ENCODE data around the gene DMTF1.

Gene DMTF1

DNA sequence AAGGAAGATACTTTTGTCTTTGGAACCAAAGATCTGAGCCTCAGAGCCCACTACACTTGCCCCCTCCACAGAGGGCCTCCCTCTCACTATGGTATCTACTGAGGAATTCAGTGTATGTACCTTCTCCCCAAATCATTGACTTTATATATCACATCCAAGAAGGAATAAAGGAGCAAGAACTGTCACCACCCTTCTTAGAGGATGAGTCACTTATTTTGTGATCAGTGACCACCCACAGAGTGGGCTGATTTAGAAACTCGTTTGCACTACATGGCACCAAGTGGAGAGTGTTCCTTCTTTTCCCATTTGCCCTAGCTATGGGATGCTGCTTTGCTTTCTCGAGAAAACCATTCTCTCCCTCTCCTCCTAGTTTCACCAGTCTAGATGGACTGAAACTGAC, 61.6 kb downstream of the DMTF1 start:
- TF ChIP-seq, protein P1, sequence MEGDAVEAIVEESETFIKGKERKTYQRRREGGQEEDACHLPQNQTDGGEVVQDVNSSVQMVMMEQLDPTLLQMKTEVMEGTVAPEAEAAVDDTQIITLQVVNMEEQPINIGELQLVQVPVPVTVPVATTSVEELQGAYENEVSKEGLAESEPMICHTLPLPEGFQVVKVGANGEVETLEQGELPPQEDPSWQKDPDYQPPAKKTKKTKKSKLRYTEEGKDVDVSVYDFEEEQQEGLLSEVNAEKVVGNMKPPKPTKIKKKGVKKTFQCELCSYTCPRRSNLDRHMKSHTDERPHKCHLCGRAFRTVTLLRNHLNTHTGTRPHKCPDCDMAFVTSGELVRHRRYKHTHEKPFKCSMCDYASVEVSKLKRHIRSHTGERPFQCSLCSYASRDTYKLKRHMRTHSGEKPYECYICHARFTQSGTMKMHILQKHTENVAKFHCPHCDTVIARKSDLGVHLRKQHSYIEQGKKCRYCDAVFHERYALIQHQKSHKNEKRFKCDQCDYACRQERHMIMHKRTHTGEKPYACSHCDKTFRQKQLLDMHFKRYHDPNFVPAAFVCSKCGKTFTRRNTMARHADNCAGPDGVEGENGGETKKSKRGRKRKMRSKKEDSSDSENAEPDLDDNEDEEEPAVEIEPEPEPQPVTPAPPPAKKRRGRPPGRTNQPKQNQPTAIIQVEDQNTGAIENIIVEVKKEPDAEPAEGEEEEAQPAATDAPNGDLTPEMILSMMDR (IDR thresholded peaks at IDR 0.05): no peak
- no peak overlapping the region for H3K27ac ChIP-seq
- no peak for DNase-seq (ENCODE audit: low spot score)
- no peak overlapping the region for H3K4me3 ChIP-seq

DNA sequence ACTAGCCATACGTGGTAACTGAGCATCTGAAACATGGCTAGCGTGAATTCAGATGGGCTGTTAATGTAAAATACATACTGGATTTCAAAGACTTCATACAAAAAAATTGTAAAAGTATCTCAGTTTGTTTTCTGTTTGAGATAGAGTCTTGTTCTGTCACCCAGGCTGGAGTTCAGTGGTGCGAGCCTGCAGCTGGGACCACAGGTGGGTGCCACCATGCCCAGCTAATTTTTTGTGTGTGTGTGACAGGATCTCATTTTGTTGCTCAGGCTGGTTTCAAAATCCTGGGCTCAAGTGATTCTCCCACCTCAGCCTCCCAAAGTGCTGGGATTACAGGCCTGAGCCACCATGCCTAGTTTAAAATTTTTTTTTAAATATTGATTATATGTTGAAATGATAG, 62.8 kb downstream of the DMTF1 start:
- DNase-seq (ENCODE audit: low spot score): no peak
- TF ChIP-seq, protein P1 (IDR thresholded peaks at IDR 0.05): no peak
- no peak overlapping the region for H3K4me3 ChIP-seq
- H3K27ac ChIP-seq: no peak overlapping the region

DNA sequence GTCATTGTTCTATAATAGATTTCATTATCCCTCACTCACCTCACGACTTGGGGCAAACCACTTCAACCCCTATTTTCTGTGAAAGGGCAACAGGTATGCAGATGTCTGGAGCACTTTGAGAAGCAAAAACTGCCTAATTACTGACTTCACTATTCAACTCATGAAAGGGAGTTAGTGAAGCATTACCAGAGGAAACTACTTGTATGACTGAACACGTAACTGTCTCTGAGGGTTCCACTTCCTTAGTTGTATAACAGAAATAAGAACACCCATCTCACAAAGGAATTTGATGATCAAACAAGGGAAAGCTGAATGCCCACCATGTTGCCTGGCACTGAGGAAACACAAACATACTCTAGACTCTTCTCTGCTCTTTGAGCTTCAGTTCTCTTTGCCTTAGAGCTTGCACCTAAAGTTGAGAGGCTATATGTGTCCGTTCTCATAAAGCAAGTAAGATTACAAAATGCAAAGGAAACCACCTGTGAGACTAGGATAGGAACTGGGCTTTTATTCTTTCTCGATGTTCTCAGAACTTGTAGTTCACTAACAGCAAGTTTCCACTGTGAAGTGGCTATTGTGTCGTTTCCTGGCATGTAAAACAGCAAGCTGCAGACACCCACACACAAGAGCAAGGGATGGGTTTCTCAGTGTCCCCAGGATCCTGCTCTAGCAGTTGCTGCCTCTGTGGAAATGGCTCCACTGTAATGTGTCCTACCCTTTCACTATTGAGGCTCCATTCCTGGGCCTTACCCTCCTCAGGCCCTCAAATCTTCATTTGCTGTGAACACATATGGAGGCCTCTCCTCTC, 64.7 kb downstream of the DMTF1 start:
- H3K27ac ChIP-seq: peak overlapping the region in 1 of 2 donors; percentile 8
- TF ChIP-seq, protein P1 (IDR thresholded peaks at IDR 0.05): no peak
- DNase-seq (ENCODE audit: low spot score): no peak
- H3K4me3 ChIP-seq: peak overlapping the region; percentile 20

DNA sequence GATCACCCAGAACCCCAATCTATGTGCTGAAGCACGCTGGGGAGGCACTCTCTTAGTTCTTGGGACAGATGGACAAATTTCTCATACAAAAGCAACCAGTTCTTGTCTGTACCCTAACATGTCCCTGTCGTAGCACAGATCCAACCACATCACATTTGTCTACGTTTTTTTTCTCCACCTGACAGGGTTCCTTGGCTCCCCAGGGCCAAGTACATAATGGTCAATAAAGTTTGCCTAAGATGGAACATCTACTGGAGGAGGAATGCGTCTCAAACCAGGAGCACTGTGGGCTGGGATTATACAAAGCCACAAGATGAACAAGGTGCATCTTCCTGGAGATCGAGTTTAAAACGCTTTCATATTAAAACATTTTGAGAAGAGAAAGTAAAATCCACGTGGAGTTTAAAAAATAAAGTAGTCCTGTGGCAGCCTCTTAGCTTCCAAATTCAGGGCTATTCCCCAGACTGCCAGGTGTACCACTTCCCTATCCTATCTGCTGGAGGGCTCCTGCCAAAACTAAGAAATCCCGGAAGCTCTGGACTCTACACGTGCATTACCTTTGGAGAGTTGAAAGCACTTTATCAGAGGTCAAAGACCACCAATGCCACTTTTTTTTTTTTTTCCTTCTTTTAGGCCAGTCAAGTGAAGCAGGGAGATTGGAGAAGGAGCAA, 65.9 kb downstream of the DMTF1 start:
- TF ChIP-seq, protein P1 (IDR thresholded peaks at IDR 0.05): no peak
- DNase-seq (ENCODE audit: low spot score): no peak
- no peak overlapping the region for H3K27ac ChIP-seq
- H3K4me3 ChIP-seq: peak overlapping the region; percentile 92

DNA sequence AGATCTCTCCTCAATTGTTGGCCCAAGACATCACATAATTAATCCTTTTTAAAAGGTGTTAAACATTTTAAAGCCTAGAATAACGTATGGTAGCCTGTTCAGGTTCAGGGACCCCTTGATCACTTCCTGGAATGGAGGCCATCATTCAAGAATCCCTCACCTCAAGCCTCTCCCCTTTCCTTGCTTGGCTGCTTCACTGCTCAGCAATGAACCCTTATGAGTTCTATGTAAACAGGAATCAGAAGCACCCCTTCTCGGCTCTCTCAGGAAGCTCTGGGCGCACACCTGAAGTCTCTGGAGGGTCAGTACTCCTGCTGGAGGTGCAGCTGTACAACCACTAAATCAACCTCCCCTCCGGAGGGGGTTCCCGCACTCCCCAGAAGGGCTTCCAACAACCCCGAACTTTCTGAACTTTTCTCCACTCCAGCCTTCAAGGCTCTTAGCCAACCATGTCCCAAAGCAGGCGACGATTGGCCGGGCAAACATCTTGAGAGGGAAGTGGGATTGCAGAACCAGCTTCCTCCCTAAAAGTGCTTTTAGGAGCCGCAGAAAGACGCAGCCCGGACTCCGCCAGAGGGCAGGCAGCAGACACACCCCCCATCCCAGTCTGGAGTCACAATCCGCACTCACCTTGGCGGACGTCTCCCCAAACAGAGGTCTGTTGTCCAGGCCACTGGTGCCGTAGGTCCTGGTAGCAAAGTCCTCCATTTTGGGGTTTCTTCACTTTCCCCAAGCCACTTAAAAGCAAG, 66.7 kb downstream of the DMTF1 start:
- peak overlapping the region; percentile 71 to 92 for H3K27ac ChIP-seq
- peak; percentile 88 for DNase-seq (ENCODE audit: low spot score)
- peak overlapping the region; percentile 92 for H3K4me3 ChIP-seq
- TF ChIP-seq, protein P1 (IDR thresholded peaks at IDR 0.05): no peak

DNA sequence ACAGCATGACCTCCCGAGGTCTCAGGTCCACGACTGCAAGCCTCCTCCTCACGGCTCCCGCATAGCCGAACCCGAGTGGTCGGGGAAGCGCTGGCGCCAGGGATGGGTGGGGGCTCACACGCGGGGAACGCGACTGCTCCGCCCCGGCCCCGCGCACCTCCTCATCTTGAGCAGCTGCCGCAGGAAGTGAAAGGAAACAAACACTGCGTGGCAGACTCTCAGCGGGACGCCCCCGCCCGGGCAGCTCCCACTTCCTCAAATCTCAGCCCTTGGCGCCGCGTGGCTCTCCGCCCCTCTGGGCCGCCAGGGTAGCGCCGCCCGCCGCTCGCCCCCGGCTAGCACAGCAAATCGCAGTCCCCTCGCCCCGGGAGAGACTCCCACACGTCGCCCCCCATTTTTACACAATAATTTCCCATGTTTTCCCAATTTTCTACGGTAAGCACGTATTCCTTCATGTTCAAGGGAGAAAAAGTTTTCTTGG, 67.3 kb downstream of the DMTF1 start, which contains the start of gene TMEM243:
Gene TMEM243, minus strand, starts transcription at position 188 of the 481 bp plus-strand sequence. CDS start 229 bp downstream, outside the sequence.
- DNase-seq (ENCODE audit: low spot score): no peak
- TF ChIP-seq, protein P1 (IDR thresholded peaks at IDR 0.05): no peak

More for the DNA sequence above, 67.3 kb downstream of the DMTF1 start, which contains the start of gene TMEM243:
- Histone ChIP-seq H3K27ac (peak within 1 kb of the TSS; percentile 71 to 92), H3K4me3 (peak within 1 kb of the TSS; percentile 92)

Data from coronary artery (tissue), 2 donors.